Measurements from ENCODE around the gene FAM169A.
"Not testable (repeated sequence)": the region's sequence is repeated elsewhere in the genome, so short reads cannot be mapped to it uniquely, and the experiment has no call there.

DNA sequence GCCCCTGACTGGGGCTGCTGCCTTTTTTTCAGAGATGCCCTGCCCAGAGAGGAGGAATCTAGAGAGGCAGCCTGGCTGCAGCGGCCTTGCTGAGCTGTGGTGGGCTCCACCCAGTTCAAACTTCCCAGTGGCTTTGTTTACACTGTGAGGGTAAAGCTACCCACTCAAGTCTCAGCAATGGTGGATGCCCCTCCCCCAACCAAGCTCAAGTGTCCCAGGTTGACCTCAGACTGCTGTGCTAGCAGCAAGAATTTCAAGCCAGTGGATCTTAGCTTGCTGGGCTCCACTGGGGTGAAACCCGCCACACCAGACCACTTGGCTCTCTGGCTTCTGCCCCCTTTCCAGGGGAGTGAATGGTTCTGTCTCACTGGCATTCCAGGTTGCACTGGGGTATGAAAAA lies 45.2 kb upstream of the FAM169A start:
- TF ChIP-seq, protein P1, sequence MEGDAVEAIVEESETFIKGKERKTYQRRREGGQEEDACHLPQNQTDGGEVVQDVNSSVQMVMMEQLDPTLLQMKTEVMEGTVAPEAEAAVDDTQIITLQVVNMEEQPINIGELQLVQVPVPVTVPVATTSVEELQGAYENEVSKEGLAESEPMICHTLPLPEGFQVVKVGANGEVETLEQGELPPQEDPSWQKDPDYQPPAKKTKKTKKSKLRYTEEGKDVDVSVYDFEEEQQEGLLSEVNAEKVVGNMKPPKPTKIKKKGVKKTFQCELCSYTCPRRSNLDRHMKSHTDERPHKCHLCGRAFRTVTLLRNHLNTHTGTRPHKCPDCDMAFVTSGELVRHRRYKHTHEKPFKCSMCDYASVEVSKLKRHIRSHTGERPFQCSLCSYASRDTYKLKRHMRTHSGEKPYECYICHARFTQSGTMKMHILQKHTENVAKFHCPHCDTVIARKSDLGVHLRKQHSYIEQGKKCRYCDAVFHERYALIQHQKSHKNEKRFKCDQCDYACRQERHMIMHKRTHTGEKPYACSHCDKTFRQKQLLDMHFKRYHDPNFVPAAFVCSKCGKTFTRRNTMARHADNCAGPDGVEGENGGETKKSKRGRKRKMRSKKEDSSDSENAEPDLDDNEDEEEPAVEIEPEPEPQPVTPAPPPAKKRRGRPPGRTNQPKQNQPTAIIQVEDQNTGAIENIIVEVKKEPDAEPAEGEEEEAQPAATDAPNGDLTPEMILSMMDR (conservative IDR thresholded peaks at IDR 0.05; ENCODE audit: low read depth in 2 of 2): not testable (repeated sequence)
- not testable (repeated sequence) for TF ChIP-seq POLR2AphosphoS5 (IDR thresholded peaks at IDR 0.05; ENCODE audit: low read depth); EZH2 (IDR thresholded peaks at IDR 0.05; ENCODE audit: low read depth, unreplicated experiment); EZH2phosphoT487 (IDR thresholded peaks at IDR 0.05; ENCODE audit: unreplicated experiment); CREB1 (CRISPR knock-in tag; IDR thresholded peaks at IDR 0.05; ENCODE audit: low read depth); JUNB (IDR thresholded peaks at IDR 0.05; ENCODE audit: unreplicated experiment); ZNF331 (CRISPR knock-in tag; IDR thresholded peaks at IDR 0.05; ENCODE audit: low read depth); ZNF114 (CRISPR knock-in tag; IDR thresholded peaks at IDR 0.05)
- TF ChIP-seq, protein P2, sequence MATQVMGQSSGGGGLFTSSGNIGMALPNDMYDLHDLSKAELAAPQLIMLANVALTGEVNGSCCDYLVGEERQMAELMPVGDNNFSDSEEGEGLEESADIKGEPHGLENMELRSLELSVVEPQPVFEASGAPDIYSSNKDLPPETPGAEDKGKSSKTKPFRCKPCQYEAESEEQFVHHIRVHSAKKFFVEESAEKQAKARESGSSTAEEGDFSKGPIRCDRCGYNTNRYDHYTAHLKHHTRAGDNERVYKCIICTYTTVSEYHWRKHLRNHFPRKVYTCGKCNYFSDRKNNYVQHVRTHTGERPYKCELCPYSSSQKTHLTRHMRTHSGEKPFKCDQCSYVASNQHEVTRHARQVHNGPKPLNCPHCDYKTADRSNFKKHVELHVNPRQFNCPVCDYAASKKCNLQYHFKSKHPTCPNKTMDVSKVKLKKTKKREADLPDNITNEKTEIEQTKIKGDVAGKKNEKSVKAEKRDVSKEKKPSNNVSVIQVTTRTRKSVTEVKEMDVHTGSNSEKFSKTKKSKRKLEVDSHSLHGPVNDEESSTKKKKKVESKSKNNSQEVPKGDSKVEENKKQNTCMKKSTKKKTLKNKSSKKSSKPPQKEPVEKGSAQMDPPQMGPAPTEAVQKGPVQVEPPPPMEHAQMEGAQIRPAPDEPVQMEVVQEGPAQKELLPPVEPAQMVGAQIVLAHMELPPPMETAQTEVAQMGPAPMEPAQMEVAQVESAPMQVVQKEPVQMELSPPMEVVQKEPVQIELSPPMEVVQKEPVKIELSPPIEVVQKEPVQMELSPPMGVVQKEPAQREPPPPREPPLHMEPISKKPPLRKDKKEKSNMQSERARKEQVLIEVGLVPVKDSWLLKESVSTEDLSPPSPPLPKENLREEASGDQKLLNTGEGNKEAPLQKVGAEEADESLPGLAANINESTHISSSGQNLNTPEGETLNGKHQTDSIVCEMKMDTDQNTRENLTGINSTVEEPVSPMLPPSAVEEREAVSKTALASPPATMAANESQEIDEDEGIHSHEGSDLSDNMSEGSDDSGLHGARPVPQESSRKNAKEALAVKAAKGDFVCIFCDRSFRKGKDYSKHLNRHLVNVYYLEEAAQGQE (IDR thresholded peaks at IDR 0.05; ENCODE audit: unreplicated experiment): not testable (repeated sequence)
- TF ChIP-seq, protein P3, sequence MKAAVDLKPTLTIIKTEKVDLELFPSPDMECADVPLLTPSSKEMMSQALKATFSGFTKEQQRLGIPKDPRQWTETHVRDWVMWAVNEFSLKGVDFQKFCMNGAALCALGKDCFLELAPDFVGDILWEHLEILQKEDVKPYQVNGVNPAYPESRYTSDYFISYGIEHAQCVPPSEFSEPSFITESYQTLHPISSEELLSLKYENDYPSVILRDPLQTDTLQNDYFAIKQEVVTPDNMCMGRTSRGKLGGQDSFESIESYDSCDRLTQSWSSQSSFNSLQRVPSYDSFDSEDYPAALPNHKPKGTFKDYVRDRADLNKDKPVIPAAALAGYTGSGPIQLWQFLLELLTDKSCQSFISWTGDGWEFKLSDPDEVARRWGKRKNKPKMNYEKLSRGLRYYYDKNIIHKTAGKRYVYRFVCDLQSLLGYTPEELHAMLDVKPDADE (IDR thresholded peaks at IDR 0.05): not testable (repeated sequence)
- TF ChIP-seq, protein P4, sequence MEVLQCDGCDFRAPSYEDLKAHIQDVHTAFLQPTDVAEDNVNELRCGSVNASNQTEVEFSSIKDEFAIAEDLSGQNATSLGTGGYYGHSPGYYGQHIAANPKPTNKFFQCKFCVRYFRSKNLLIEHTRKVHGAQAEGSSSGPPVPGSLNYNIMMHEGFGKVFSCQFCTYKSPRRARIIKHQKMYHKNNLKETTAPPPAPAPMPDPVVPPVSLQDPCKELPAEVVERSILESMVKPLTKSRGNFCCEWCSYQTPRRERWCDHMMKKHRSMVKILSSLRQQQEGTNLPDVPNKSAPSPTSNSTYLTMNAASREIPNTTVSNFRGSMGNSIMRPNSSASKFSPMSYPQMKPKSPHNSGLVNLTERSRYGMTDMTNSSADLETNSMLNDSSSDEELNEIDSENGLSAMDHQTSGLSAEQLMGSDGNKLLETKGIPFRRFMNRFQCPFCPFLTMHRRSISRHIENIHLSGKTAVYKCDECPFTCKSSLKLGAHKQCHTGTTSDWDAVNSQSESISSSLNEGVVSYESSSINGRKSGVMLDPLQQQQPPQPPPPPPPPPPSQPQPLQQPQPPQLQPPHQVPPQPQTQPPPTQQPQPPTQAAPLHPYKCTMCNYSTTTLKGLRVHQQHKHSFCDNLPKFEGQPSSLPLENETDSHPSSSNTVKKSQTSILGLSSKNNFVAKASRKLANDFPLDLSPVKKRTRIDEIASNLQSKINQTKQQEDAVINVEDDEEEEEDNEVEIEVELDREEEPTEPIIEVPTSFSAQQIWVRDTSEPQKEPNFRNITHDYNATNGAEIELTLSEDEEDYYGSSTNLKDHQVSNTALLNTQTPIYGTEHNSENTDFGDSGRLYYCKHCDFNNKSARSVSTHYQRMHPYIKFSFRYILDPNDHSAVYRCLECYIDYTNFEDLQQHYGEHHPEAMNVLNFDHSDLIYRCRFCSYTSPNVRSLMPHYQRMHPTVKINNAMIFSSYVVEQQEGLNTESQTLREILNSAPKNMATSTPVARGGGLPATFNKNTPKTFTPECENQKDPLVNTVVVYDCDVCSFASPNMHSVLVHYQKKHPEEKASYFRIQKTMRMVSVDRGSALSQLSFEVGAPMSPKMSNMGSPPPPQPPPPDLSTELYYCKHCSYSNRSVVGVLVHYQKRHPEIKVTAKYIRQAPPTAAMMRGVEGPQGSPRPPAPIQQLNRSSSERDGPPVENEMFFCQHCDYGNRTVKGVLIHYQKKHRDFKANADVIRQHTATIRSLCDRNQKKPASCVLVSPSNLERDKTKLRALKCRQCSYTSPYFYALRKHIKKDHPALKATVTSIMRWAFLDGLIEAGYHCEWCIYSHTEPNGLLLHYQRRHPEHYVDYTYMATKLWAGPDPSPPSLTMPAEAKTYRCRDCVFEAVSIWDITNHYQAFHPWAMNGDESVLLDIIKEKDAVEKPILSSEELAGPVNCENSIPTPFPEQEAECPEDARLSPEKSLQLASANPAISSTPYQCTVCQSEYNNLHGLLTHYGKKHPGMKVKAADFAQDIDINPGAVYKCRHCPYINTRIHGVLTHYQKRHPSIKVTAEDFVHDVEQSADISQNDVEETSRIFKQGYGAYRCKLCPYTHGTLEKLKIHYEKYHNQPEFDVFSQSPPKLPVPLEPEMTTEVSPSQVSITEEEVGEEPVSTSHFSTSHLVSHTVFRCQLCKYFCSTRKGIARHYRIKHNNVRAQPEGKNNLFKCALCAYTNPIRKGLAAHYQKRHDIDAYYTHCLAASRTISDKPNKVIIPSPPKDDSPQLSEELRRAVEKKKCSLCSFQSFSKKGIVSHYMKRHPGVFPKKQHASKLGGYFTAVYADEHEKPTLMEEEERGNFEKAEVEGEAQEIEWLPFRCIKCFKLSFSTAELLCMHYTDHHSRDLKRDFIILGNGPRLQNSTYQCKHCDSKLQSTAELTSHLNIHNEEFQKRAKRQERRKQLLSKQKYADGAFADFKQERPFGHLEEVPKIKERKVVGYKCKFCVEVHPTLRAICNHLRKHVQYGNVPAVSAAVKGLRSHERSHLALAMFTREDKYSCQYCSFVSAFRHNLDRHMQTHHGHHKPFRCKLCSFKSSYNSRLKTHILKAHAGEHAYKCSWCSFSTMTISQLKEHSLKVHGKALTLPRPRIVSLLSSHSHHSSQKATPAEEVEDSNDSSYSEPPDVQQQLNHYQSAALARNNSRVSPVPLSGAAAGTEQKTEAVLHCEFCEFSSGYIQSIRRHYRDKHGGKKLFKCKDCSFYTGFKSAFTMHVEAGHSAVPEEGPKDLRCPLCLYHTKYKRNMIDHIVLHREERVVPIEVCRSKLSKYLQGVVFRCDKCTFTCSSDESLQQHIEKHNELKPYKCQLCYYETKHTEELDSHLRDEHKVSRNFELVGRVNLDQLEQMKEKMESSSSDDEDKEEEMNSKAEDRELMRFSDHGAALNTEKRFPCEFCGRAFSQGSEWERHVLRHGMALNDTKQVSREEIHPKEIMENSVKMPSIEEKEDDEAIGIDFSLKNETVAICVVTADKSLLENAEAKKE (CRISPR knock-in tag; IDR thresholded peaks at IDR 0.05): not testable (repeated sequence)

All from GM23338 (cell line).